SIG-M5 (cell line): ENCODE data around the gene RAB11FIP2.
"Not testable (repeated sequence)": the region's sequence is repeated elsewhere in the genome, so short reads cannot be mapped to it uniquely, and the experiment has no call there.

Source experiments
- DNase-seq: peaks from one replicate; lab custom pipeline; 2025; lab: John Stamatoyannopoulos, UW

The RAB11FIP2 gene, protein sequence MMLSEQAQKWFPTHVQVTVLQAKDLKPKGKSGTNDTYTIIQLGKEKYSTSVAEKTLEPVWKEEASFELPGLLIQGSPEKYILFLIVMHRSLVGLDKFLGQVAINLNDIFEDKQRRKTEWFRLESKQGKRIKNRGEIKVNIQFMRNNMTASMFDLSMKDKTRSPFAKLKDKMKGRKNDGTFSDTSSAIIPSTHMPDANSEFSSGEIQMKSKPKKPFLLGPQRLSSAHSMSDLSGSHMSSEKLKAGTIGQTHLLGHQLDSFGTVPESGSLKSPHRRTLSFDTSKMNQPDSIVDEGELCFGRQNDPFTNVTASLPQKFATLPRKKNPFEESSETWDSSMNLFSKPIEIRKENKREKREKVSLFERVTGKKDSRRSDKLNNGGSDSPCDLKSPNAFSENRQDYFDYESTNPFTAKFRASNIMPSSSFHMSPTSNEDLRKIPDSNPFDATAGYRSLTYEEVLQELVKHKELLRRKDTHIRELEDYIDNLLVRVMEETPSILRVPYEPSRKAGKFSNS

GRCh38 chr10:118046395-118047156 is at the start of gene RAB11FIP2:
Gene RAB11FIP2 (minus strand): TSS chr10:118046941. CDS start chr10:118046163, 778 bp downstream.
- DNase-seq = no peak

GRCh38 chr10:118096022-118096421 is 49.3 kb upstream of the RAB11FIP2 start:
- no peak for DNase-seq

- no peak for DNase-seq
Measured at GRCh38 chr10:118092209-118092608, 45.5 kb upstream of the RAB11FIP2 start.

GRCh38 chr10:118080817-118081216 is 34.1 kb upstream of the RAB11FIP2 start:
- DNase-seq = no peak

- DNase-seq = no peak
Measured at GRCh38 chr10:118076705-118077104, 30.0 kb upstream of the RAB11FIP2 start.

- DNase-seq = no peak
Measured at GRCh38 chr10:118072840-118073239, 26.1 kb upstream of the RAB11FIP2 start.

- not testable (repeated sequence) for DNase-seq
Measured at GRCh38 chr10:118067389-118067788, 20.6 kb upstream of the RAB11FIP2 start.

GRCh38 chr10:118062798-118063238 is 16.1 kb upstream of the RAB11FIP2 start:
- DNase-seq = no peak

DNA sequence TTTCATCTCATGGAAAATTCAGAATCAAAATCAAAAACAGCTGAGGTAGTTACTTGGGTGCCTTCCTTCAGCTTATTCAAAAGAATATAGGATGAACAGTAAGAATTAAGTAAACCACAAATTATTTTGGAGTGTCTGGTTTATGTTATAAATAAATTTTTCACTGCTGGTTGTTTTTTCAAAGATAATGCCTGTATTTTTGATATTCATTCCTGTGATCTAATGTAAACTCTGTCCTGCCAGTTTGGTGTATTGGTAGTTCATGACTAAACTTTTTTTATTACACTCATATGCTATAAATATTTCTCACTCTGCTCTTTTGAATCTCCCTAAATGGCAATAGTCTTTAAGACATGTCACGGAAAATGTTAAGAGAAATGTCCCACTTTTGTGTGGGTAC is 11.6 kb upstream of the RAB11FIP2 start:
- no peak for DNase-seq

DNA sequence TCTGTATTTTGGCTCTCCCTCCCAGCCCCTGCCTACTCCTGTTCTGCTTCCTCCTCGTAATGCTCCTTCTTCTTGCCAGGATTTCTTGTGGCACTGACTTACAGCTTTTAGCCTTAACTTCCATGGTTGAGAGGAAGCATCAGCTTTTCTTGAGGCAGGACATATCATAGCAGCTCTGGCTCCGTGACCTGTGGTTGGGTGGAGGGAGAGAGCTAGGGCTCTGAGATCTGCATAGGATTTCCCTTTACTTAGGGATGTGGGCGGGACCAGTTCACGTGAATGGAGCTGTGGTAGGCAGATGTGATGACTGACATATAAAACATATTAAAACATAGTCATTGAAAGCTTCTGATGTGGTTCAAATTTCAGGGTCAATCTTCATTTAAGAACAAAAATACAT is 10.6 kb upstream of the RAB11FIP2 start:
- DNase-seq = no peak

- no peak for DNase-seq
Measured at GRCh38 chr10:118054383-118054782, 7.6 kb upstream of the RAB11FIP2 start.

- no peak for DNase-seq
Measured at GRCh38 chr10:118052816-118053215, 6.1 kb upstream of the RAB11FIP2 start.

DNA sequence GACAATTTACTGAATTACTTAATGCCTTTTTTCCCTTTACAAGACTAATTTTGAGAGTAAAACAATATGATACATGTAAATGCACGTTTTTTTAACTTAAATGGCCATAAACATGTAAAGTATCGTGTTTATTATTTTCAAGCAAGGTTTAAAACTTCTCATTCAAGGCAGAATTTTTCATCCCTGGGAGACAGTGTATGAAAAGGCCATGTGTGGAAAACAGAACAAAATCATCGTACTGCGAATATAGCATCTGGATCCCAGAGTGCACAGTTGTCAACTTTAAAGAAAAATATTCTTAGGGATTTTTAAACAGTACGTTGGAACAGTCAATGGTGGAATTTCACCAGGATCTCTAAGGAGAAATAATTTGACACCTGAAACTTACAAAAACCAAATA is 1.1 kb upstream of the RAB11FIP2 start:
- DNase-seq = no peak

GRCh38 chr10:118047157-118047719 is 497 bp upstream of the RAB11FIP2 start:
- DNase-seq = no peak

GRCh38 chr10:118045837-118046394 is 825 bp downstream of the RAB11FIP2 start:
- no peak for DNase-seq

- DNase-seq = no peak
Measured at GRCh38 chr10:118045158-118045836, 1.4 kb downstream of the RAB11FIP2 start.

GRCh38 chr10:118042827-118043242 is 3.9 kb downstream of the RAB11FIP2 start:
- DNase-seq = no peak

DNA sequence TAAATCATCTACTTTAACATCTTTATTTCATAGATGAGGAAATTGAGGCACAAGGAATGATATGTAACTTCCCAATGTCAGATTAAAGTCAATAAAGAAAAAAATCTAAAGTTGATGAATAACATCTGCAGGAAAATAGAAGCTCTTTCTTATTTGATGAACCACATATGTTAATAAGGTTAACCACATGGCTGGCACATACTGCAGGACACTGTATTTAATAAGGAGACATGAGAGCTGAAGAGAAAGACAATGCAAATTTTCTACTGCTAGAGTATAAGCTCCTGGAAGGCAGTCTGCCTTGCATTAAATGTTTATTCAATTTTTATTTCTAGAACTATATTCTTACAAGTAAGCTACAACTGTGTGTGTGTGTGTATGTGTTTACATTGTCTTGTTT is 4.4 kb downstream of the RAB11FIP2 start:
- no peak for DNase-seq

- no peak for DNase-seq
Measured at GRCh38 chr10:118041316-118041715, 5.4 kb downstream of the RAB11FIP2 start.

- no peak for DNase-seq
Measured at GRCh38 chr10:118036281-118036875, 10.4 kb downstream of the RAB11FIP2 start.

DNA sequence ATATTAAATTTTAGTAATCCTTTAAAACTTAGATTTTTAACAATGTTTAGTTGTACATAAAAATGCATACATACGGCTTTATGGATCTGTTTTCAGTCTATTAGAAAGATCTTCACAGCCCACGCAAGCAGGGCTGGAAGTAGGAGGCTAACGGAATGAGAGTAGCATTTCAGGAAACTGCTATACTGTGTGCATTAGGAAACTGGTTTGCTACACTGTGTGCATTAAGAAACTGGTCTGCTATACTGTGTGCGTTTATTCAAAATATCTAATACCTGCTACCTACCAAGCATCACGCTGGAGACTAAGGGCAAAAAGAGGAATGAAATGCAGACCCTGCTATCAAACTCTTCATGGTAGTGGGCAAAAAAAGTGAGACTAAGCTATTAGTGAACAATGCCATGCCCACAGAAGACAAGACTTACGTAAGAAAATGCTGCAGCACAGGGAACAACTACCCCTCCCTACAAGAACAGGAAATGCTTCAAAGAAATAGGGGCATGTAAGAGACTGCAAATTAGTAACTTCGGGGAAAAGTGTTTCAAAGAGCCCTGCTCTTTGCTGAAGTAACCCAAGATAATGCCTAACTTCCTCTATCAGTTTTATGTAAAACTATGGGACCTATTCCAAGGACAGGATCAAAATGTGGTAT is 11.3 kb downstream of the RAB11FIP2 start:
- peak; percentile 67 for DNase-seq
